Measurements from ENCODE around the gene POLR2M. TPM values are rescaled to one million over a fixed set of nuclear protein-coding genes. Genes with fewer than 3 reads are reported as not detected.

The POLR2M gene
- total RNA-seq, 4 donors from 2014 or later = 95.2 to 1,545 (median 900) TPM

DNA sequence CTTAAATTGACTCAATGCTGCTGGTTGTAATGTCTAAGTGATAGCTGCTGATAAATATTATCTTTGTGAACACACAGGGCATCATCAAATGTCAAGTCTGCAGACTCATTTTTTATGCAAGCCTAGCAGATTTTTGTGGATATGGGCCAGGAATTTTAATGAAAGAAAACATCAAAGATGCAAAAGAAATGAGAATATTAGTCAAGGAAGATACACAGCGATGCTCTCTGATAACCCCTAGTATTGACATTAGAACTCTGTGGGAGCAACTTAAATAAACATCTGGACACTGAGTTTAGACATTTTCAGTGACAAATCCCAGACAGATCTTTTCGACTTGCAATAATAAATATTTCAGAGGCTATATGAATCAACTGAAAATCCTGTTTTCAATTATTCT is 28.3 kb downstream of the POLR2M start:
- DNase-seq = no peak
- no peak for TF ChIP-seq POLR2A (IDR thresholded peaks at IDR 0.05)
- TF ChIP-seq, protein P1, sequence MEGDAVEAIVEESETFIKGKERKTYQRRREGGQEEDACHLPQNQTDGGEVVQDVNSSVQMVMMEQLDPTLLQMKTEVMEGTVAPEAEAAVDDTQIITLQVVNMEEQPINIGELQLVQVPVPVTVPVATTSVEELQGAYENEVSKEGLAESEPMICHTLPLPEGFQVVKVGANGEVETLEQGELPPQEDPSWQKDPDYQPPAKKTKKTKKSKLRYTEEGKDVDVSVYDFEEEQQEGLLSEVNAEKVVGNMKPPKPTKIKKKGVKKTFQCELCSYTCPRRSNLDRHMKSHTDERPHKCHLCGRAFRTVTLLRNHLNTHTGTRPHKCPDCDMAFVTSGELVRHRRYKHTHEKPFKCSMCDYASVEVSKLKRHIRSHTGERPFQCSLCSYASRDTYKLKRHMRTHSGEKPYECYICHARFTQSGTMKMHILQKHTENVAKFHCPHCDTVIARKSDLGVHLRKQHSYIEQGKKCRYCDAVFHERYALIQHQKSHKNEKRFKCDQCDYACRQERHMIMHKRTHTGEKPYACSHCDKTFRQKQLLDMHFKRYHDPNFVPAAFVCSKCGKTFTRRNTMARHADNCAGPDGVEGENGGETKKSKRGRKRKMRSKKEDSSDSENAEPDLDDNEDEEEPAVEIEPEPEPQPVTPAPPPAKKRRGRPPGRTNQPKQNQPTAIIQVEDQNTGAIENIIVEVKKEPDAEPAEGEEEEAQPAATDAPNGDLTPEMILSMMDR (IDR thresholded peaks at IDR 0.05) = no peak
- Histone ChIP-seq H3K27ac (peak overlapping the region; percentile 62 to 76), H3K36me3 (no peaks in the 10 kb centered on the region), H3K9me3 (no peaks in the 10 kb centered on the region), H3K27me3 (no peaks in the 10 kb centered on the region), H3K4me1 (peaks cover 0 to 8% of the 10 kb centered on the region in 2 donors), H3K4me3 (no peak overlapping the region)
- intact Hi-C loops (cut with DNase I; ENCODE audit: low total_unique reads) = no loop called here

DNA sequence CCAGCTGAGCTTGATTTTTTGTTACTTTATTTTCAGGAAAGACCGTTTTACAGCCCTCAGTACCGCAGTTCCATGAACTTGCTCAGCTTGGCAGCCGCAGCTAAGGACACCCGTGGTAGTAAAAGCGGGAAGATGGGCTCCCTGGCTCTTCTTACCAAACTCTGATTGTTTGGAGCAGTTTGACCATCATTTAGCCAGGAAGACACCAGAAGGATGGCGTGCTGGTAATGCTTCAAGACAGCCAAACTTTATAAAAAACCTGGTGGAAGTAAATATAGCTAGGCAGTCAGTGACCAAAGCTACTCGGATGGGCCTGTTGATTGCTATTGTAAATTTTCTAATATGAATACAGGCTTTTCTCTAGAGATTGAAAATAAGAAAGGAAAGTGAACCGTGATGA is 28.9 kb downstream of the POLR2M start:
- Histone ChIP-seq H3K36me3 (no peaks in the 10 kb centered on the region), H3K27me3 (no peaks in the 10 kb centered on the region), H3K4me3 (no peak overlapping the region), H3K27ac (peak overlapping the region; percentile 62 to 76), H3K4me1 (peaks cover 0 to 8% of the 10 kb centered on the region in 2 donors), H3K9me3 (no peaks in the 10 kb centered on the region)
- no peak for TF ChIP-seq POLR2A (IDR thresholded peaks at IDR 0.05)
- TF ChIP-seq, protein P1 (IDR thresholded peaks at IDR 0.05) = no peak
- peak in 1 of 2 donors; percentile 36 for DNase-seq
- intact Hi-C loops (cut with DNase I; ENCODE audit: low total_unique reads) = no loop called here

DNA sequence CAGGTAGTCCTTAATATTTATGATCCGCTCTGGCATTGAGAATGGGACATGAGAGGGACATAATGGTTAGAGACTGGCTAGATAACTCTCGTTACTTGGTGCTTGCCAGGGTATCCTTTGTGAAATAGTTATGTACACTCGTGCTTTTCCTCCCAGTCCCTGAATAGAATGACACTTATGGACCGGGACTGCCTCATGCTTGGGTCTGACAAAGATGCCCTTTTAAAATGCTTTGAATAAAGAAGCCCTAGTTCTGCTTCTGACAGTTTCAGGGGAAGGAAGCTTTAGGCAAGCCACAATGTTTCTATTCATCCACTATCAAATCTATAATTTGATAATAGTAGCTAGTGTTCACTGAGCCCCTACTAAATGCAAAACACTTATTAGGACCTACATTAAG is 29.4 kb downstream of the POLR2M start:
- no peaks in the 10 kb centered on the region for H3K36me3 ChIP-seq
- peaks cover 0 to 8% of the 10 kb centered on the region in 2 donors for H3K4me1 ChIP-seq
- no peaks in the 10 kb centered on the region for H3K27me3 ChIP-seq
- peak overlapping the region; percentile 62 to 76 for H3K27ac ChIP-seq
- intact Hi-C loops (cut with DNase I; ENCODE audit: low total_unique reads) = no loop called here
- H3K9me3 ChIP-seq = no peaks in the 10 kb centered on the region
- no peak for DNase-seq
- H3K4me3 ChIP-seq = no peak overlapping the region
- no peak for TF ChIP-seq POLR2A (IDR thresholded peaks at IDR 0.05)
- TF ChIP-seq, protein P1 (IDR thresholded peaks at IDR 0.05) = no peak

DNA sequence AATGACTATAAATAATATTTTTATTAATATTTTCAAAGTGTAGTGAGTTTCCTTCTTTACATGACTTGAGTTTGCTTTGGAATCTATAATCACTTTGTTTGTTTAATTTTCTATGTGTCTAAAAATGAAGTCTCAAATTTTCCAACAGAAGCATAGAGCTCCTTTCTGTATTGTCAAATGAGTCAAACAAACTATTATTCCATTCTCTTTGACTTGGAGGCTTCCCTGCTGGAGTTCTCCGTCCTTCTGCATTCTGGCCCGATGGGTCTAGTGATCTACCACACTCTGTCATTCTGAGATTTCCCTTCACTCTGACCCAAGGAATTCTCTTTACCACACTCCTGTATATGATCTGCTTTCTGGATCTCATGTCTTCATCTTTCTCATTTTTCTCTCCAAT is 30.1 kb downstream of the POLR2M start:
- Histone ChIP-seq H3K27me3 (no peaks in the 10 kb centered on the region), H3K4me1 (peaks cover 0 to 8% of the 10 kb centered on the region in 2 donors), H3K9me3 (no peaks in the 10 kb centered on the region), H3K36me3 (no peaks in the 10 kb centered on the region), H3K27ac (peak overlapping the region in 1 of 2 donors; percentile 76), H3K4me3 (no peak overlapping the region)
- intact Hi-C loops (cut with DNase I; ENCODE audit: low total_unique reads) = no loop called here
- no peak for DNase-seq
- no peak for TF ChIP-seq POLR2A (IDR thresholded peaks at IDR 0.05)
- TF ChIP-seq, protein P1 (IDR thresholded peaks at IDR 0.05) = no peak

DNA sequence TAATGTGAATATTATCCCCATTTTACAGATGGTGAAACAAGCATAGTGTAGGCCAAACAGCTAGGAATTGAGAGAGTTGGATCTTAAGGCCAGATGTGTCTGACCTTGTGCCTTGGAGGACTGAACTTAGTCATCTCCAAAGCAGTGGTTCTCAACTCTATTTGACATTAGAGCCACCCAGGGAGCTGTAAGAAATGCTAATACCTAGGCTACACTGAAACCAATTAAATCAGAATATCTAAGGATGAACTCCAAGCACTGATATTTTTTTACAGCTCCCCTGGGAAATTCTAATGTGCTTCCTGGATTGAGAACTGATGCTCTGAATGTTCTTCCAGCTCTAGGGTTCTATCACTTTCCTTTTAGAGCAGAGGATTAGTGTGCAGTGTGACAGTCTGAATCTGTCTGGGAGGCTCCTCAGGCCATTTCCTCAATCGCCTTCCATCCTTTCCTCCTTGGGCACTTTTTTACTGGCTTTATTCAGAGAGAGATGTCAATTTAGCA is 32.3 kb downstream of the POLR2M start:
- no peaks in the 10 kb centered on the region for H3K9me3 ChIP-seq
- TF ChIP-seq, protein P1 (IDR thresholded peaks at IDR 0.05) = no peak
- TF ChIP-seq POLR2A (IDR thresholded peaks at IDR 0.05) = no peak
- H3K36me3 ChIP-seq = no peaks in the 10 kb centered on the region
- H3K27ac ChIP-seq = no peak overlapping the region
- DNase-seq = no peak
- H3K4me3 ChIP-seq = no peak overlapping the region
- intact Hi-C loops (cut with DNase I; ENCODE audit: low total_unique reads) = no loop called here
- no peaks in the 10 kb centered on the region for H3K27me3 ChIP-seq
- H3K4me1 ChIP-seq = peaks cover 6 to 12% of the 10 kb centered on the region in 2 donors

All from uterus (tissue), 4 donors.